OCI-LY3 (cell line): ENCODE results near the gene LDLR.
"Not testable (repeated sequence)": the region's sequence is repeated elsewhere in the genome, so short reads cannot be mapped to it uniquely, and the experiment has no call there.

Experiments used
- EZH2phosphoT487 ChIP-seq: fragments of 200-600 bp; shearing (Covaris generic); IDR thresholded peaks from 2 replicates; pipeline ENCODE4 v1.6.1; 2018; ENCODE audit warnings: antibody characterized with exemption, mixed run types, low read depth
- TF ChIP-seq, protein P1 (sequence below): fragments of 200-600, 300-600 bp; sonication (generic); IDR thresholded peaks from 2 replicates; pipeline ENCODE4 v1.5.1; 2014; ENCODE audit warnings: antibody characterized with exemption, low read length, low read depth

DNA sequence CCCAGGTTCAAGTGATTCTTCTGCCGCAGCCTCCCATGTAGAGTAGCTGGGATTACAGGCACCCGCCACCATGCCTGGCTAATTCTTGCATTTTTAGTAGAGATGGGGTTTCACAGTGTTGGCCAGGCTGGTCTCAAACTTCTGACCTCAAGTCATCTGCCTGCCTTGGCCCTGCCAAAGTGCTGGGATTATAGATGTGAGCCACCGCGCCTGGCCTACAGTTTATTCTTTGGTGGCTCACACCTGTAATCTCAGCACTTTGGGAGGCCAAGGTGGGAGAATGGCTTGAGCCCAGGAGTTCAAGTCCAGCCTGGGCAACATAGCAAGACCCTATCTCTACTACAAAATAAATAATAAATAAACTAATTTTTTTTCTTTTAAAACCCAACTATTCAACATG, 34.9 kb downstream of the LDLR start:
- TF ChIP-seq, protein P1, sequence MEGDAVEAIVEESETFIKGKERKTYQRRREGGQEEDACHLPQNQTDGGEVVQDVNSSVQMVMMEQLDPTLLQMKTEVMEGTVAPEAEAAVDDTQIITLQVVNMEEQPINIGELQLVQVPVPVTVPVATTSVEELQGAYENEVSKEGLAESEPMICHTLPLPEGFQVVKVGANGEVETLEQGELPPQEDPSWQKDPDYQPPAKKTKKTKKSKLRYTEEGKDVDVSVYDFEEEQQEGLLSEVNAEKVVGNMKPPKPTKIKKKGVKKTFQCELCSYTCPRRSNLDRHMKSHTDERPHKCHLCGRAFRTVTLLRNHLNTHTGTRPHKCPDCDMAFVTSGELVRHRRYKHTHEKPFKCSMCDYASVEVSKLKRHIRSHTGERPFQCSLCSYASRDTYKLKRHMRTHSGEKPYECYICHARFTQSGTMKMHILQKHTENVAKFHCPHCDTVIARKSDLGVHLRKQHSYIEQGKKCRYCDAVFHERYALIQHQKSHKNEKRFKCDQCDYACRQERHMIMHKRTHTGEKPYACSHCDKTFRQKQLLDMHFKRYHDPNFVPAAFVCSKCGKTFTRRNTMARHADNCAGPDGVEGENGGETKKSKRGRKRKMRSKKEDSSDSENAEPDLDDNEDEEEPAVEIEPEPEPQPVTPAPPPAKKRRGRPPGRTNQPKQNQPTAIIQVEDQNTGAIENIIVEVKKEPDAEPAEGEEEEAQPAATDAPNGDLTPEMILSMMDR: not testable (repeated sequence)
- not testable (repeated sequence) for TF ChIP-seq EZH2phosphoT487
